Endothelial cell of umbilical vein (primary cell): ENCODE results near the gene TRAPPC14. TPM values are rescaled to one million over a fixed set of nuclear protein-coding genes. Genes with fewer than 3 reads are reported as not detected.
"Not testable (repeated sequence)": the region's sequence is repeated elsewhere in the genome, so short reads cannot be mapped to it uniquely, and the experiment has no call there.

Source experiments
- BruUV-seq: library from RNA; stranded (reverse); fragments of 400-500 nt; replicated peaks from 2 replicates; lab custom pipeline; 2021; lab: Mats Ljungman, UMichigan
- CTCF ChIA-PET: fragments of 300-600, 350-600 bp; sonication (Branson Sonifier 250); formaldehyde crosslinking; loops from one replicate; lab custom pipeline; 2021; ENCODE audit warnings: antibody characterized with exemption, inconsistent platforms; lab: Charles Lee
- POLR2A ChIA-PET: fragments of 300-600, 350-600 bp; sonication (Branson Sonifier 250); formaldehyde crosslinking; loops from one replicate; lab custom pipeline; 2021; ENCODE audit warnings: antibody characterized with exemption, inconsistent platforms; lab: Charles Lee
- DNase-seq: peaks from one replicate; pipeline ENCODE4 v3.0.0-alpha.2; 2011; ENCODE audit warnings: low read depth, low spot score
- FAIRE-seq: peaks from 2 replicates; lab custom pipeline; 2011; peaks lifted over from hg19 to GRCh38; lab: Jason Lieb, UNC
- H2AFZ ChIP-seq: 2 replicates; pipeline ENCODE4 v1.6.0; 2012; ENCODE audit warnings: low read depth, low read length, control low read depth, inconsistent platforms
- H3K27ac ChIP-seq: 2 replicates; pipeline ENCODE4 v1.5.1; 2011; ENCODE audit warnings: low read depth, mild to moderate bottlenecking, control low read depth, low read length, moderate library complexity; ENCODE audit not compliant: insufficient read depth
- H3K27me3 ChIP-seq, 2 experiments: 2 replicates each; pipeline versions ENCODE4 v1.6.0 to v1.6.1; 2011; ENCODE audit warnings: low read length in 2 of 2, mixed read lengths in 1 of 2; ENCODE audit not compliant: control insufficient read depth in 2 of 2, insufficient read depth in 2 of 2
- H3K36me3 ChIP-seq, 2 experiments: 2 replicates in 1 of 2; 3 replicates in 1 of 2; pipeline ENCODE4 v1.5.1; 2011; ENCODE audit warnings: low read length in 2 of 2, mild to moderate bottlenecking in 1 of 2, moderate library complexity in 1 of 2; ENCODE audit not compliant: control insufficient read depth in 2 of 2, insufficient read depth in 2 of 2; ENCODE audit errors: extremely low read depth in 1 of 2
- H3K4me1 ChIP-seq: 3 replicates; pipeline ENCODE4 v1.5.1; 2011; ENCODE audit warnings: mild to moderate bottlenecking, low read length; ENCODE audit not compliant: control insufficient read depth, insufficient read depth; ENCODE audit errors: extremely low read depth
- H3K4me2 ChIP-seq: 2 replicates; pipeline ENCODE4 v1.6.1; 2011; ENCODE audit warnings: low read length, control low read depth, mixed read lengths; ENCODE audit not compliant: insufficient read depth
- H3K4me3 ChIP-seq, 3 experiments: fragments of 200-600 bp in 1 of 3; sonication (generic), shearing (Covaris generic) in 1 of 3; replicated peaks in 1 of 3; 2 replicates each; pipeline ENCODE4 v1.5.1; 2011 to 2016; ENCODE audit warnings: control low read depth in 3 of 3, low read length in 3 of 3, mild to moderate bottlenecking in 2 of 3, inconsistent platforms in 1 of 3, low read depth in 1 of 3, moderate library complexity in 1 of 3; ENCODE audit not compliant: insufficient read depth in 1 of 3
- H3K79me2 ChIP-seq: 2 replicates; pipeline ENCODE4 v1.6.0; 2012; ENCODE audit warnings: low read length, inconsistent platforms; ENCODE audit not compliant: control insufficient read depth, insufficient read depth
- H3K9ac ChIP-seq: replicated peaks from 2 replicates; pipeline ENCODE3; 2011; ENCODE audit warnings: low read length, control low read depth; ENCODE audit not compliant: insufficient read depth; ENCODE audit errors: extremely low read depth
- H3K9me1 ChIP-seq: replicated peaks from 3 replicates; pipeline ENCODE4 v1.6.0; 2011; ENCODE audit warnings: mild to moderate bottlenecking, low read length; ENCODE audit not compliant: control insufficient read depth, insufficient read depth; ENCODE audit errors: extremely low read depth
- H3K9me3 ChIP-seq: replicated peaks from 2 replicates; pipeline ENCODE4 v1.5.1; 2012; ENCODE audit warnings: low read length, inconsistent platforms; ENCODE audit not compliant: control insufficient read depth, insufficient read depth
- H4K20me1 ChIP-seq: replicated peaks from 2 replicates; pipeline ENCODE3; 2011; ENCODE audit warnings: mild to moderate bottlenecking, low read length; ENCODE audit not compliant: control insufficient read depth, insufficient read depth; ENCODE audit errors: extremely low read depth
- CTCF ChIP-seq, 2 donors: IDR thresholded peaks; 1 replicate in 1 of 2; 2 replicates in 1 of 2; pipeline ENCODE4 v1.5.1; 2011; ENCODE audit warnings: low read length in 2 of 2, mild to moderate bottlenecking in 2 of 2, moderate library complexity in 2 of 2, control low read depth in 1 of 2, inconsistent platforms in 1 of 2, low read depth in 1 of 2; ENCODE audit not compliant: insufficient read depth in 1 of 2; ENCODE audit errors: extremely low read depth in 1 of 2
- EZH2 ChIP-seq: IDR thresholded peaks from 2 replicates; pipeline ENCODE4 v1.6.1; 2012; ENCODE audit warnings: borderline replicate concordance, low read depth, mild to moderate bottlenecking, moderate library complexity, low read length, inconsistent platforms; ENCODE audit not compliant: severe bottlenecking
- FOS ChIP-seq: IDR thresholded peaks from 2 replicates; pipeline ENCODE4 v1.6.1; 2011; ENCODE audit warnings: mild to moderate bottlenecking, low read length, moderate library complexity, borderline replicate concordance; ENCODE audit not compliant: insufficient read depth
- GATA2 ChIP-seq: IDR thresholded peaks from 2 replicates; pipeline ENCODE4 v1.7.0; 2011; ENCODE audit warnings: low read depth, mild to moderate bottlenecking, moderate library complexity, mixed read lengths, low read length; ENCODE audit not compliant: insufficient read length, insufficient read depth
- JUN ChIP-seq: IDR thresholded peaks from 2 replicates; pipeline ENCODE4 v1.6.1; 2011; ENCODE audit warnings: borderline replicate concordance, low read depth; ENCODE audit not compliant: insufficient read length, insufficient read depth
- MAX ChIP-seq: IDR thresholded peaks from 2 replicates; pipeline ENCODE4 v1.6.1; 2011; ENCODE audit not compliant: insufficient read depth, insufficient read length
- MYC ChIP-seq: IDR thresholded peaks from one replicate; pipeline ENCODE4 v1.6.1; 2011; ENCODE audit warnings: mild to moderate bottlenecking, low read depth, low read length
- POLR2A ChIP-seq: IDR thresholded peaks from 2 replicates; pipeline ENCODE4 v1.6.1; 2012; ENCODE audit warnings: low read depth, mild to moderate bottlenecking, control low read depth, low read length
- POLR2AphosphoS5 ChIP-seq: IDR thresholded peaks from 2 replicates; pipeline ENCODE4 v1.6.1; 2012; ENCODE audit warnings: low read depth, mild to moderate bottlenecking, control low read depth, low read length, moderate library complexity; ENCODE audit not compliant: insufficient read depth
- dilution Hi-C: fragments of 300-500 bp; cut with MboI; formaldehyde crosslinking; loops from one replicate; pipeline ENCODE4 v1.15.0; 2019; ENCODE audit warnings: low sequenced_read_pairs; ENCODE audit not compliant: extremely low pct_ligation_motif_present
- intact Hi-C: fragments of 100-400 bp; cut with micrococcal nuclease; formaldehyde crosslinking; loops from one replicate; pipeline ENCODE4 v1.10.0; 2022
- polyA plus RNA-seq, 4 experiments: library from polyadenylated mRNA; depleted of rRNA in 3 of 4; stranded (reverse) in 3 of 4; unstranded in 1 of 4; fragments of >200 nt; gene quantifications; 2 replicates each; pipeline versions ENCODE4 v1.2.1 to v1.2.3, GENCODE V29; 2011 to 2012; ENCODE audit warnings: missing spikeins in 1 of 4
- total RNA-seq: library from RNA; stranded (reverse); gene quantifications from 2 replicates; pipeline ENCODE4 v1.2.3, GENCODE V29; 2021

TRAPPC14 gene
- total and polyA plus RNA-seq, 2 donors (not counting 3 experiments of a cell fraction or from before 2014, with no cell fraction given), result 13.3 to 23.0 TPM

GRCh38 chr7:100192969-100193368 is 34.4 kb upstream of the TRAPPC14 start:
- H3K4me1 ChIP-seq, result no peaks in the 10 kb centered on the region
- H3K27me3 ChIP-seq, result peaks cover 3 to 9% of the 10 kb centered on the region in 2 experiments

GRCh38 chr7:100192281-100192862 is 33.8 kb upstream of the TRAPPC14 start:
- H3K27ac ChIP-seq, H3K36me3 ChIP-seq, H3K27me3 ChIP-seq, H2AFZ ChIP-seq, H3K9ac ChIP-seq, intact Hi-C loops, FAIRE-seq, H3K9me1 ChIP-seq, DNase-seq, H3K4me3 ChIP-seq, BruUV-seq, dilution Hi-C loops, H3K4me1 ChIP-seq, H3K9me3 ChIP-seq, H3K79me2 ChIP-seq, POLR2A ChIA-PET, H3K4me2 ChIP-seq, H4K20me1 ChIP-seq: not testable (repeated sequence)
- CTCF ChIA-PET, result interaction anchor here (0.6 to 1.6 kb wide), 2 partner anchors 10 to 13 kb away, joined by 4 to 5 read pairs; no protein-coding TSS in a partner anchor

More at GRCh38 chr7:100192969-100193368, 34.4 kb upstream of the TRAPPC14 start:
- dilution Hi-C loops, result no loop called here
- Histone ChIP-seq H3K27ac (no peak overlapping the region), H3K9ac (no peak overlapping the region), H4K20me1 (no peaks in the 10 kb centered on the region), H3K4me3 (no peak overlapping the region), H3K79me2 (no peaks in the 10 kb centered on the region), H2AFZ (no peak overlapping the region), H3K9me1 (no peaks in the 10 kb centered on the region), H3K36me3 (no peaks in the 10 kb centered on the region), H3K4me2 (no peak overlapping the region), H3K9me3 (no peaks in the 10 kb centered on the region)
- ChIA-PET CTCF (interaction anchor here (0.6 to 1.6 kb wide), 3 partner anchors 9 to 61 kb away, joined by 4 to 5 read pairs (median 4); no protein-coding TSS in a partner anchor), POLR2A (no interaction called here)
- FAIRE-seq, result no peak
- no TSS peak for BruUV-seq
- intact Hi-C loops, result no loop called here
- no peak for TF ChIP-seq POLR2A
- TF ChIP-seq MYC, result no peak
- no peak for TF ChIP-seq FOS
- TF ChIP-seq EZH2, result no peak
- TF ChIP-seq CTCF (IDR thresholded peaks at IDR 0.05; ENCODE audit: extremely low read depth in 1 of 2, insufficient read depth in 1 of 2, low read depth in 1 of 2, low read length in 2 of 2), result no peak
- TF ChIP-seq JUN, result no peak
- no peak for TF ChIP-seq GATA2
- no peak for TF ChIP-seq MAX
- TF ChIP-seq POLR2AphosphoS5, result no peak
- DNase-seq, result no peak
